Ovary (tissue), 9 donors: ENCODE data around the gene MRFAP1L1. TPM values are rescaled to one million over a fixed set of nuclear protein-coding genes. Genes with fewer than 3 reads are reported as not detected.
A peak's percentile ranks its signal among the peaks of the same experiment; 100 is the strongest.

Experiments
- DNase-seq, 5 donors: peaks; one replicate each; pipeline ENCODE4 v3.0.0-alpha.2; 2019 to 2020
- H3K27ac ChIP-seq, 2 donors: fragments of 200-600 bp; one replicate each; pipeline versions ENCODE4 v1.5.1 to v1.8.0; 2019 to 2022
- H3K27me3 ChIP-seq: fragments of 200-600 bp; one replicate; pipeline ENCODE4 v1.8.0; 2022
- H3K36me3 ChIP-seq: fragments of 200-600 bp; sonication (generic); one replicate; pipeline ENCODE4 v1.5.1; 2019
- H3K4me1 ChIP-seq: one replicate; pipeline ENCODE4 v1.8.1; 2013; ENCODE audit warnings: mild to moderate bottlenecking, moderate library complexity; ENCODE audit not compliant: insufficient read depth
- H3K4me3 ChIP-seq: fragments of 200-600 bp; sonication (generic); one replicate; pipeline ENCODE4 v1.5.1; 2017
- H3K9me3 ChIP-seq, 2 donors: fragments of 200-600 bp in 1 of 2; sonication (generic) in 1 of 2; one replicate each; pipeline versions ENCODE4 v1.5.1 to v1.8.1; 2013 to 2019; ENCODE audit warnings: mild to moderate bottlenecking in 1 of 2, moderate library complexity in 1 of 2
- CTCF ChIP-seq, 3 donors: fragments of 450-650 bp in 2 of 3; fragments of 200-600 bp in 1 of 3; IDR thresholded peaks; one replicate each; pipeline versions ENCODE4 v1.5.1 to v1.8.0; 2016 to 2022; ENCODE audit warnings: antibody characterized with exemption in 3 of 3, mild to moderate bottlenecking in 1 of 3
- EP300 ChIP-seq: sonication (generic); formaldehyde crosslinking; IDR thresholded peaks from one replicate; pipeline ENCODE4 v1.6.1; 2017; ENCODE audit warnings: antibody characterized with exemption
- POLR2A ChIP-seq: fragments of 450-650 bp; IDR thresholded peaks from one replicate; pipeline ENCODE4 v1.6.1; 2017; ENCODE audit warnings: antibody characterized with exemption, mild to moderate bottlenecking, moderate library complexity
- WGBS, 3 donors: extraction: QIAGEN DNeasy Blood & Tissue Kit in 1 of 3; methylation state at CpG; one replicate each; pipeline versions ENCODE4 v1.1.5 to v1.1.7; 2013 to 2017; 5-methylcytosine and 5-hydroxymethylcytosine counted together
- intact Hi-C, 4 donors: fragments of 100-400 bp; cut with DNase I; formaldehyde crosslinking; loops; one replicate each; pipeline versions ENCODE4 v1.11.0 to v1.15.1; 2022 to 2023
- polyA plus RNA-seq, 2 donors: library from polyadenylated mRNA; stranded (reverse); fragments of 200-250 nt in 1 of 2; fragments of 350-450 nt in 1 of 2; fragmentation: Illumina TruSeq in 1 of 2; extraction: RNeasy Lipid Tissue Mini Kit (QIAGEN cat#74804) in 1 of 2; gene quantifications; one replicate each; pipeline ENCODE4 v1.2.3, GENCODE V29; 2013 to 2014
- total RNA-seq, 7 donors: library from RNA; depleted of rRNA in 2 of 7; stranded (reverse); fragments of >200 nt in 2 of 7; fragmentation: NEBNext Ultra II Directional in 3 of 7; extraction: Animal tissue kit (Norgen Biotek cat#: 25700) in 3 of 7; gene quantifications; one replicate each; pipeline versions ENCODE4 v1.1.0 to v1.2.4, GENCODE V29; 2016 to 2023
- donor health status: DM: no; HTN: no; CAD: no; lungs with moderate emphysema.
- donor health status: DM: no; HTN: no; CAD: no.
- donor health status: Bipolar disorder and iron deficiency.
- donor health status: DM: yes; HTN: yes; CAD: no.
- donor health status: DM: no; HTN: no; CAD: no.
- donor health status: DM: yes; HTN: yes; CAD: no.

Gene MRFAP1L1
- total and polyA plus RNA-seq, 9 donors: 59.3 to 80.6 (median 65.3) TPM

DNA sequence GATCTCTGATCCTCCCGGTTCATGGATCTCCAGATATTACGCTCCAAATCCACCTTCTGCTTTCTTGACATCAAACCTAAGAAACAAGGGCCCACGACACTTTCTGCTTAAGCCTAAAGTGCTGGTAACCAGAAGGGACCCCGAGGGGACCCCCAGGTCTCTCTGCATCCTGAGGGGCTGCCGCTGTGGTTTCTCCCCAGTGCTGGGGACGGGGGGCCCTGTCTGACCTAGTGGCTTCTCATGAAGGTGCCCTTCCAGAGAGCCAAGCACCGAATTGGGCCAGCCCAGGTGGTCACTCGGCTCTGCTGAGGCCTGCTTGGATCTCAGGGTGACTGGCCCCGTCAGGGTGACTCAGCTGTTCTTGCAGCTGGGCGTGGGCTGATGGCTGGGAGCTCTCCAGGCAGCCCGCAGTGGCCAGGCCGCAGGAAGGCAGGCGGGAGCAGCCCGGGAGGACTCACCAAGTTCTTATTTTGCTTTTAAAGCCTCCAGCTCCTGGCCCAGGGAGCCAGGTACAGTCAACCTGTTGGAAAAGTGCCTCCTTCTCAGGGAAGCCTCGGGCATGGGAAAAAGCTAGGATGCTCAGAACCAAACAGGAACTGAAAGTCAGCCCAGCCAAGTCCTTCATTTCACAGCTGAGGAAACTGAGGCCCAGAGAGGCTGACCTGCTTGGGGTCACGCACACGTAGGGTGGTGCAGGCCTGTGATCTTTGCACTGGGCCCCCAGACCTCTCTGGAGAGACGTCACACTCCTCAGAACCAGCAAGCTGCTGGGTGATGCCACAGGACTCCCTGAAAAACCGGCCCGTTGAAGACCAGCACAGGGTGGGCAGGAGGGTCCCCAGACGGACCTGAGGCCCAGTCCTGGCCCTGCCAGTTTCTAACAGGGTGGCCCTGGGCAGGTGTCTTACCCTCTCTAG is 23.0 kb upstream of the MRFAP1L1 start:
- Histone ChIP-seq H3K9me3 (no peaks in the 10 kb centered on the region), H3K4me1 (no peaks in the 10 kb centered on the region), H3K36me3 (no peaks in the 10 kb centered on the region), H3K27ac (no peak overlapping the region), H3K4me3 (no peak overlapping the region), H3K27me3 (no peaks in the 10 kb centered on the region)
- WGBS, 3 donors: 62 to 63% (median 62%) methylated on average over 18 to 21 of the region's 21 CpGs
- peak in 4 of 5 donors; percentile 64 to 73 (median 67) for DNase-seq
- intact Hi-C loops: no loop called here
- TF ChIP-seq POLR2A (no peak), EP300 (no peak), CTCF (IDR thresholded peaks at IDR 0.05) (no peak)

GRCh38 chr4:6731780-6732179 is 22.1 kb upstream of the MRFAP1L1 start:
- Histone ChIP-seq H3K9me3 (no peaks in the 10 kb centered on the region), H3K4me3 (no peak overlapping the region), H3K27ac (no peak overlapping the region), H3K27me3 (no peaks in the 10 kb centered on the region), H3K4me1 (no peaks in the 10 kb centered on the region), H3K36me3 (no peaks in the 10 kb centered on the region)
- intact Hi-C loops: no loop called here
- WGBS, 3 donors: 87 to 96% (median 90%) methylated on average over 6 of the region's 6 CpGs
- DNase-seq: no peak
- TF ChIP-seq CTCF (IDR thresholded peaks at IDR 0.05) (no peak), POLR2A (no peak), EP300 (no peak)

- H3K4me3 ChIP-seq: no peak overlapping the region
- intact Hi-C loops: no loop called here
- TF ChIP-seq CTCF (IDR thresholded peaks at IDR 0.05) (no peak), POLR2A (no peak), EP300 (no peak)
- no peaks in the 10 kb centered on the region for H3K36me3 ChIP-seq
- H3K27me3 ChIP-seq: no peaks in the 10 kb centered on the region
- no peak for DNase-seq
- no peak overlapping the region for H3K27ac ChIP-seq
- 93 to 97% (median 96%) methylated on average over 8 of the region's 8 CpGs for WGBS, 3 donors
- H3K9me3 ChIP-seq: no peaks in the 10 kb centered on the region
- no peaks in the 10 kb centered on the region for H3K4me1 ChIP-seq
Measured at GRCh38 chr4:6731318-6731675, 21.6 kb upstream of the MRFAP1L1 start.

DNA sequence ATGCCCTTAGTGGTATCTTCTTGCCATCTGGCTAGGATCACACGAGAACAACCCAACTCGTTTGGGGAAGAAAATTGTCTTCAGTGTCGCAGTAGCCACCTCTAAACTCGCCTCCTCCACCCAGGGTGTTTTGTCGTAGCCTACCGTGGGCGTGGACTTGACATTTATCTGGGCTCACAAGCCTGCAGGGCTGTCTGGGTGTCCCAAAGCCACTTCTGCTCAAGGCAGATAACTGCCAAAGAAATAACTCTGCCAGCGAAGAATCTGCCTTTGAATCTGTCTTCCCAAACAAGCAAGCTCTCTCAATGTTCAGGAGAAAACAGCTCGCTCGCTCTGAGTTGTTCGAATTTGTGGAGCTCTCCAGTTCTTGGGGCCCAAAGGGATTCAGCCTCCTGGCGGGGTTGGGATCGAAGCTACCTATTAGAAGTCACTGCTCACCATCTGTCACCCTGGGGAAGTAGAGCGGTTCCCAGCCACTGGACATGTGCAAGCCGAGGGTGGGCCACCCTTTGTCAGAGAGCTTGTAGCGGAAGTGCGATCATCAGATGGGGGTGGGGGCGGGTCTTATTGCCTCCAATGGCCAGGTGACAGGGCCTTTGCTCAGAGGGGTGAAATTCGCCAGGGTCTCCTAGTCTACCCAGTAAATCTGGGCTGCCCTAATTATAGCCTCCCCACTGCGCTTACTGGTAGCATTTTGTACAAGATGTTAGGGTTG is 21.1 kb upstream of the MRFAP1L1 start:
- Histone ChIP-seq H3K9me3 (no peaks in the 10 kb centered on the region), H3K27me3 (no peaks in the 10 kb centered on the region), H3K4me3 (no peak overlapping the region), H3K27ac (no peak overlapping the region), H3K4me1 (no peaks in the 10 kb centered on the region), H3K36me3 (no peaks in the 10 kb centered on the region)
- no peak for DNase-seq
- WGBS, 3 donors: 73 to 80% (median 76%) methylated on average over 18 to 20 of the region's 20 CpGs
- intact Hi-C loops: no loop called here
- TF ChIP-seq CTCF (IDR thresholded peaks at IDR 0.05) (no peak), POLR2A (no peak), EP300 (no peak)
